ENCODE measurements around the gene MFGE8.

Gene MFGE8

DNA sequence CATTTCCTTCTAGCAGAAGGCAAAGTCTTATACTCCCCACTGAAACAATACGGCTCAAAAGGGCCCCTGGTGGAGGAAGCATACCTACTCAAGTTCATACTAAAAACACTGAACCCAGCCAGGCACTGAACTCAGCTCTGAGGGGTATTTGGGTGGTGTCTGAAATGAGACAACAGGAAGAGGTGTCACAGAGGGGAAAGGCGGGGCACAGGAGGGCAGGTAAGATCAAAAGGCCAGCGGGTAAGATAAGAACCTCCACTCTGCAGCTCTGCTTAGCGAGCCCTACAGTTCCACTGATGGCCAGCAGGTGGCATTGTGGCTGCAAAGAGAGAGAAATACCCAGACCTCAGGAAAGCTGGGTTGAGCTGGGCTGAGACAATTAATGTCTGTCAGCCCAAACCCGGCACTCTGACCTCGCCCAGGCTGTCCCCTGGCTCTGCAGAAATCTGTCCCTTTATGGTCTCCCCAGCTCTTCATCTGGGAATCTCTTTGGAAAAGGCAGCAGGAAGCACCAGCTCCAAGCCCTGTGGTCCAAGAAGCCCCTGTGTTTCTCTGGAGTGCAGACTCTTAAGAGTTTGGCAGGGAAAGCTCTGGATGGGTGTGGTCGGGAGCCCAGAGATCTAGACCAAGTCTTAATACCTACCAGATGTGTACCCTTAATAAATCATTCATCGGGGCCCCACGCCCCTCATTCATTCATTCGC lies 8.4 kb downstream of the MFGE8 start:
- Histone ChIP-seq H3K4me3 (ENCODE audit: low read length) (no peak overlapping the region), H3K9me3 (ENCODE audit: control insufficient read depth, low read length) (no peaks in the 10 kb centered on the region), H3K9ac (ENCODE audit: low read length) (peak overlapping the region; percentile 65), H3K4me1 (ENCODE audit: control insufficient read depth, insufficient read depth, low read length) (peaks cover 36% of the 10 kb centered on the region), H3K27me3 (replicated peaks; ENCODE audit: control insufficient read depth, insufficient read depth, low read length) (no peaks in the 10 kb centered on the region), H3K36me3 (ENCODE audit: control insufficient read depth, insufficient read depth, low read length, severe bottlenecking) (peaks cover 93% of the 10 kb centered on the region)
- peak; percentile 91 for DNase-seq (ENCODE audit: low read depth)

GRCh38 chr15:88904257-88904623 lies 8.9 kb downstream of the MFGE8 start:
- Histone ChIP-seq H3K9me3 (ENCODE audit: control insufficient read depth, low read length) (no peaks in the 10 kb centered on the region), H3K36me3 (ENCODE audit: control insufficient read depth, insufficient read depth, low read length, severe bottlenecking) (peaks cover 93% of the 10 kb centered on the region), H3K27me3 (replicated peaks; ENCODE audit: control insufficient read depth, insufficient read depth, low read length) (no peaks in the 10 kb centered on the region), H3K4me3 (ENCODE audit: low read length) (no peak overlapping the region), H3K9ac (ENCODE audit: low read length) (peak overlapping the region; percentile 4), H3K4me1 (ENCODE audit: control insufficient read depth, insufficient read depth, low read length) (peaks cover 30% of the 10 kb centered on the region)
- DNase-seq (ENCODE audit: low read depth), result no peak

DNA sequence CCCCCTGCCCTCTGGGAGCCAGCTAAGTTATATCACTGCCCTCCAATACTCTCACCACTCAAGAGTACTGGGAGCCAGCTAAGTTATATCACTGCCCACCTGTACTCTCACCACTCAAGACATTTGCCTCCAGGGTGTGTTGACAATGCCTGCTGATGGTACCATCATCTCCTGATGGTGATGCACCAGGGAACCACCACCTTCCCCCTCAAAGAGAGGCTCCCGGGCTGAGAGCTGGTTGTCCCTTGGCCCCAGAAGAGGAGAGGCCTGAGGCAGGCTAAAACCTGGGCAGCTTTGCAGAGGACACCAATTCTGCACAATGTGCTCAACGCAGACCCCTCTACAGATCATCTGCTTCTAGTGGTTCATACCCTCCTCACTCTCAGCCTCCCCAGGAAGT lies 10.3 kb downstream of the MFGE8 start:
- DNase-seq (ENCODE audit: low read depth), result no peak
- peaks cover 28% of the 10 kb centered on the region for H3K4me1 ChIP-seq (ENCODE audit: control insufficient read depth, insufficient read depth, low read length)
- H3K36me3 ChIP-seq (ENCODE audit: control insufficient read depth, insufficient read depth, low read length, severe bottlenecking), result peaks cover 86% of the 10 kb centered on the region
- H3K27me3 ChIP-seq (replicated peaks; ENCODE audit: control insufficient read depth, insufficient read depth, low read length), result no peaks in the 10 kb centered on the region
- no peaks in the 10 kb centered on the region for H3K9me3 ChIP-seq (ENCODE audit: control insufficient read depth, low read length)
- H3K9ac ChIP-seq (ENCODE audit: low read length), result peak overlapping the region; percentile 18
- no peak overlapping the region for H3K4me3 ChIP-seq (ENCODE audit: low read length)

- Histone ChIP-seq H3K9ac (ENCODE audit: low read length) (peak overlapping the region; percentile 17), H3K27me3 (replicated peaks; ENCODE audit: control insufficient read depth, insufficient read depth, low read length) (no peaks in the 10 kb centered on the region), H3K9me3 (ENCODE audit: control insufficient read depth, low read length) (no peaks in the 10 kb centered on the region), H3K36me3 (ENCODE audit: control insufficient read depth, insufficient read depth, low read length, severe bottlenecking) (peaks cover 83% of the 10 kb centered on the region), H3K4me3 (ENCODE audit: low read length) (no peak overlapping the region), H3K4me1 (ENCODE audit: control insufficient read depth, insufficient read depth, low read length) (peaks cover 32% of the 10 kb centered on the region)
- DNase-seq (ENCODE audit: low read depth), result no peak
These were observed 10.9 kb downstream of the MFGE8 start for GRCh38 chr15:88902221-88902835.

GRCh38 chr15:88901508-88902220 lies 11.5 kb downstream of the MFGE8 start:
- no peaks in the 10 kb centered on the region for H3K9me3 ChIP-seq (ENCODE audit: control insufficient read depth, low read length)
- peaks cover 76% of the 10 kb centered on the region for H3K36me3 ChIP-seq (ENCODE audit: control insufficient read depth, insufficient read depth, low read length, severe bottlenecking)
- no peak for DNase-seq (ENCODE audit: low read depth)
- no peak overlapping the region for H3K4me3 ChIP-seq (ENCODE audit: low read length)
- no peaks in the 10 kb centered on the region for H3K27me3 ChIP-seq (replicated peaks; ENCODE audit: control insufficient read depth, insufficient read depth, low read length)
- peaks cover 39% of the 10 kb centered on the region for H3K4me1 ChIP-seq (ENCODE audit: control insufficient read depth, insufficient read depth, low read length)
- H3K9ac ChIP-seq (ENCODE audit: low read length), result peak overlapping the region; percentile 17

GRCh38 chr15:88900982-88901418 lies 12.2 kb downstream of the MFGE8 start:
- Histone ChIP-seq H3K9me3 (ENCODE audit: control insufficient read depth, low read length) (no peaks in the 10 kb centered on the region), H3K4me1 (ENCODE audit: control insufficient read depth, insufficient read depth, low read length) (peaks cover 42% of the 10 kb centered on the region), H3K27me3 (replicated peaks; ENCODE audit: control insufficient read depth, insufficient read depth, low read length) (no peaks in the 10 kb centered on the region), H3K36me3 (ENCODE audit: control insufficient read depth, insufficient read depth, low read length, severe bottlenecking) (peaks cover 69% of the 10 kb centered on the region), H3K4me3 (ENCODE audit: low read length) (no peak overlapping the region), H3K9ac (ENCODE audit: low read length) (peak overlapping the region; percentile 17)
- no peak for DNase-seq (ENCODE audit: low read depth)

DNA sequence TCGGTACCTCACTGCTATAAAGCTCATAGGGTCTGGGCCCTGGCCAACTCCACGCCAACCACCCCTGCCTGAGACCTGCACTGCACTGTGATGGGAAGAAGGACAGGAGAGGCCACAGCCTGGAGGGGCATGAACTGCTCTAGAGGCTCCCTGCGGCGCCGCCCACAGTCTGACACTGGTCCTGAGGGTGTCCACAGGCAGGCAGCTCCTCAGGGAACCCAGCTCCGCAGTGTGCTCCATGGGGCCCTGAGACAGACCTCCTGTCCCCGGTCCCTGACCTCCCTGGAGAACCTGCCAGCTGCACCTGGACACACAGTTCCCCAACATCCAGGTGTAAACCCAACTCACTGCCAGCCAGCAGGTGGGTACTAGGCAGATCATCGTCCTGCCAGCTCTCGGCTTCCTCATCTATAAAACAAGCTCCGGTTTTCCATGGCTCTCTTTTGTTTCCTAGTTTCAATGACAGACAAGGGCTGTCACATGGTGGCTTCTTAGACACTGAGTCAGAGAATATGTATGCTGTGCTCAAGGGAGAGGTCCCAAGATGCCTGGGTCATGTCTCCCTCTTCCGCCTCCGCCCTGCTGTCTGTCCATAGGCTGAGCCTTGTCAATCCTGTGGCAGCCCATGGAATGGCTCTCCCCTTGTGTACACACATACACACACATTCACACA lies 12.7 kb downstream of the MFGE8 start:
- H3K9me3 ChIP-seq (ENCODE audit: control insufficient read depth, low read length), result no peaks in the 10 kb centered on the region
- peaks cover 64% of the 10 kb centered on the region for H3K36me3 ChIP-seq (ENCODE audit: control insufficient read depth, insufficient read depth, low read length, severe bottlenecking)
- no peaks in the 10 kb centered on the region for H3K27me3 ChIP-seq (replicated peaks; ENCODE audit: control insufficient read depth, insufficient read depth, low read length)
- peak; percentile 54 for DNase-seq (ENCODE audit: low read depth)
- H3K4me1 ChIP-seq (ENCODE audit: control insufficient read depth, insufficient read depth, low read length), result peaks cover 40% of the 10 kb centered on the region
- H3K4me3 ChIP-seq (ENCODE audit: low read length), result no peak overlapping the region
- peak overlapping the region; percentile 17 for H3K9ac ChIP-seq (ENCODE audit: low read length)

- Histone ChIP-seq H3K36me3 (ENCODE audit: control insufficient read depth, insufficient read depth, low read length, severe bottlenecking) (peaks cover 54% of the 10 kb centered on the region), H3K9me3 (ENCODE audit: control insufficient read depth, low read length) (no peaks in the 10 kb centered on the region), H3K9ac (ENCODE audit: low read length) (no peak overlapping the region), H3K27me3 (replicated peaks; ENCODE audit: control insufficient read depth, insufficient read depth, low read length) (no peaks in the 10 kb centered on the region), H3K4me1 (ENCODE audit: control insufficient read depth, insufficient read depth, low read length) (peaks cover 36% of the 10 kb centered on the region), H3K4me3 (ENCODE audit: low read length) (no peak overlapping the region)
- DNase-seq (ENCODE audit: low read depth), result no peak
These were observed 13.9 kb downstream of the MFGE8 start for GRCh38 chr15:88899251-88899650.

DNA sequence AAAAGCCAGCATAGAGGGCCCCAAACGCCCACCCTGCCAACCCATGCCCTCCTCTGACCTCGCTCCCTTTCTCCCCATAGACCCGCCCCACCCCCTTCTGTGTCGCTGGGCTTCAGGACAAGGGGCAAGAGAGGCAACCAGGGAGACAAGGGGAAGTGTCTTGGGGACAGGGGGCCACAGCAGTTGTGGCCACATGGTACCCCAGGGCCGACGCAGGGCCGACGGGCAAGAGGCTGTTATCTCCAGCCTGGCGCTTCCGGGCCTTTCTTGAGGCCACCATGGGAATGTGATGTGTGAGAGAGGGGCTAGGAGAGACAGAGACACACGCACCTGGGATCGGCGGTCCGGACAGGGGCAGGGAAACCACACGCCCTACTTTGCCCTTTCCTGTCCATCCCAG lies 14.4 kb downstream of the MFGE8 start:
- peaks cover 49% of the 10 kb centered on the region for H3K36me3 ChIP-seq (ENCODE audit: control insufficient read depth, insufficient read depth, low read length, severe bottlenecking)
- H3K27me3 ChIP-seq (replicated peaks; ENCODE audit: control insufficient read depth, insufficient read depth, low read length), result no peaks in the 10 kb centered on the region
- H3K4me1 ChIP-seq (ENCODE audit: control insufficient read depth, insufficient read depth, low read length), result peaks cover 36% of the 10 kb centered on the region
- H3K9ac ChIP-seq (ENCODE audit: low read length), result no peak overlapping the region
- no peak for DNase-seq (ENCODE audit: low read depth)
- no peak overlapping the region for H3K4me3 ChIP-seq (ENCODE audit: low read length)
- H3K9me3 ChIP-seq (ENCODE audit: control insufficient read depth, low read length), result no peaks in the 10 kb centered on the region

DNA sequence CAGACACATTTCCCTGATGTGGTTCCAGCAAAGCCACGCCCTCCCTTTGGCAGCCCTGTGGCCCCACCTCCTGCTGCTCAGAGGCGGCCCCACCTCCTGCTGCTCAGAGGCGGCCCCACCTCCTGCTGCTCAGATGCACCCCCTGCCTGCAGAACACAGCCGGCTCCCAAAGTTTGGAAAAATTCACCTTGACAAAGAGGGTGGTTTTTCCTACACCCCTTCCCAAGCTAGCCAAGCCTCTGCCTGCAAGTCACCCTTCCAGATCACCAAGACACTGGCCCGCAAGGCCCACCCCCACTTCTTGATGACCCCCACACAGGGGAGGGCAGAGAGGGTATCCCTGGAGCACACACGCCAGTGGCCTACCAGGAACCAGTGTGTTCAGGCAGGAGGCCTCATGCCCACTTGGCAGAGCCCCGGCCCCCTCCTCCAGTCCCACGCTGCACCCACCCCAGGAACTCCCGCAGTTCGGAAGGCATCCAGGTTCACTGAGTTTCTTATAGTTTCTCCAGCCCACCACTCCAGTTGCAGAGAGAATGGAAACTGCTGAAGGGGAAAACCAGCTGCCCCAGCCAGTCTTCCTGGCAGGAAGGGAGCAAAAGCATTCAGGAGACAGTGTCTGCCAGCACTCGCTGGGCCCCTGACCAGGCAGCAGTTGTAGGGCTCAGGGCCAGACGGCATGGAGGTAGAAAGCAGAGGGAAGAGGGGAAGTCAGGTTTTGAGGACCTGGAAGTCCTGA lies 15.6 kb downstream of the MFGE8 start:
- peak; percentile 90 for DNase-seq (ENCODE audit: low read depth)
- H3K36me3 ChIP-seq (ENCODE audit: control insufficient read depth, insufficient read depth, low read length, severe bottlenecking), result peaks cover 38% of the 10 kb centered on the region
- no peaks in the 10 kb centered on the region for H3K9me3 ChIP-seq (ENCODE audit: control insufficient read depth, low read length)
- peaks cover 36% of the 10 kb centered on the region for H3K4me1 ChIP-seq (ENCODE audit: control insufficient read depth, insufficient read depth, low read length)
- H3K27me3 ChIP-seq (replicated peaks; ENCODE audit: control insufficient read depth, insufficient read depth, low read length), result no peaks in the 10 kb centered on the region
- H3K9ac ChIP-seq (ENCODE audit: low read length), result peak overlapping the region; percentile 74
- peak overlapping the region; percentile 34 for H3K4me3 ChIP-seq (ENCODE audit: low read length)
